NB4 (cell line): Measurements from ENCODE around the gene TRIM45.
A peak's percentile ranks its signal among the peaks of the same experiment; 100 is the strongest.

ENCODE experiments used
- DNase-seq: peaks from one replicate; pipeline ENCODE4 v3.0.0; 2010; ENCODE audit warnings: low read depth
- H3K4me3 ChIP-seq: one replicate; pipeline ENCODE4 v1.5.1; 2011; ENCODE audit warnings: mild to moderate bottlenecking, low read depth, low read length, moderate library complexity
- CTCF ChIP-seq: IDR thresholded peaks from one replicate; pipeline ENCODE4 v1.5.1; 2012; ENCODE audit warnings: low read depth, low read length
- MAX ChIP-seq: IDR thresholded peaks from 2 replicates; pipeline ENCODE4 v1.6.1; 2011; ENCODE audit warnings: low read depth, low read length
- MYC ChIP-seq: IDR thresholded peaks from 2 replicates; pipeline ENCODE4 v1.6.1; 2011; ENCODE audit warnings: low read depth, low read length
- POLR2A ChIP-seq: IDR thresholded peaks from 2 replicates; pipeline ENCODE4 v1.6.1; 2011; ENCODE audit warnings: mild to moderate bottlenecking; ENCODE audit not compliant: insufficient read length; ENCODE audit errors: extremely low read depth

TRIM45 gene

GRCh38 chr1:117067533-117068370 lies 53.8 kb downstream of the TRIM45 start:
- peak; percentile 62 for DNase-seq
- TF ChIP-seq POLR2A: no peak
- no peak for TF ChIP-seq MAX
- peak; percentile 68 for TF ChIP-seq CTCF
- no peak for TF ChIP-seq MYC
- H3K4me3 ChIP-seq: no peak overlapping the region

- H3K4me3 ChIP-seq: no peak overlapping the region
- no peak for TF ChIP-seq MYC
- TF ChIP-seq CTCF: no peak
- TF ChIP-seq MAX: no peak
- TF ChIP-seq POLR2A: no peak
- no peak for DNase-seq
Measured at GRCh38 chr1:117066367-117066766, 55.2 kb downstream of the TRIM45 start.

DNA sequence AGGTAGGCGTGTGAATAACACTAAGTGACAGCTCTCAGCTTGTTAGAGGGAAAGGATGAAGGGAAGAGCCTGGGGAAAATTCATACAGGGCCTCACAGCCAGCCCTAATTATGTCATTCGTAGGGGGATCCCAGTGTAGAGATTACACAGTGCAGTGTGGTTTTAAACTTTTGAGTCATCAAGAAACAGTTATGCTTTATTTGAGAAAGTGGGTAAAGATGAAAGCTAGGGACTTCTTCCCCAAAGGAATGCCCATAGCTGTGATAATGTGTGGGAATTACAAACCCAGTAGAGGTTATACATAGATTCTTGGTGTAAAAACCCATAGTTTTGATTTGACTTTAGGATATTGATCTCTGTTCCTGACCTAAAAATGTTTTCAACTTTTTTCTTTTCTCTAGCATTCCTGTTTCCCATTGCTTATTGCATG lies 59.5 kb downstream of the TRIM45 start:
- DNase-seq: peak; percentile 64
- H3K4me3 ChIP-seq: peak overlapping the region; percentile 81
- TF ChIP-seq MYC (no peak), CTCF (no peak), POLR2A (no peak), MAX (no peak)
